Activated CD4-positive, alpha-beta memory T cell treated with anti-CD3 and anti-CD28 coated beads, Interleukin-2, amount 10 ng/mL, durations not matched to agents 7 days and 5 days (primary cell): Measurements from ENCODE around the gene ARNT2. TPM values are rescaled to one million over a fixed set of nuclear protein-coding genes. Genes with fewer than 3 reads are reported as not detected.

Experiments used
- CTCF ChIA-PET: fragments of 350-600 bp; sonication (Branson Sonifier 250); formaldehyde crosslinking; loops from one replicate; lab custom pipeline; 2021; ENCODE audit warnings: antibody characterized with exemption, inconsistent platforms; lab: Charles Lee
- POLR2A ChIA-PET: fragments of 350-600 bp; sonication (Branson Sonifier 250); formaldehyde crosslinking; loops from one replicate; lab custom pipeline; 2021; ENCODE audit warnings: antibody characterized with exemption; lab: Charles Lee
- DNase-seq: peaks from one replicate; pipeline ENCODE4 v3.0.0-alpha.2; 2020
- H3K27ac Mint-ChIP-seq: one replicate; pipeline ENCODE4 v1.8.0; 2021; ENCODE audit warnings: mild to moderate bottlenecking, mixed read lengths
- H3K27me3 Mint-ChIP-seq: one replicate; pipeline ENCODE4 v1.8.0; 2021; ENCODE audit warnings: mixed read lengths
- H3K36me3 Mint-ChIP-seq: one replicate; pipeline ENCODE4 v1.8.0; 2021; ENCODE audit warnings: low read depth, mixed read lengths
- H3K4me1 Mint-ChIP-seq: one replicate; pipeline ENCODE4 v1.8.0; 2021; ENCODE audit warnings: mixed read lengths
- H3K4me3 Mint-ChIP-seq: one replicate; pipeline ENCODE4 v1.8.0; 2021; ENCODE audit warnings: mild to moderate bottlenecking, mixed read lengths
- H3K9me3 Mint-ChIP-seq: one replicate; pipeline ENCODE4 v1.8.0; 2021; ENCODE audit warnings: mixed read lengths
- total RNA-seq, 2 experiments: library from RNA; stranded (reverse); gene quantifications; one replicate each; pipeline ENCODE4 v1.2.3, GENCODE V29; 2021

ARNT2 gene
- total RNA-seq, 2 experiments from 2014 or later, result not detected

GRCh38 chr15:80608688-80609087 is 204.5 kb downstream of the ARNT2 start:
- Mint-ChIP-seq H3K36me3 (no peaks in the 10 kb centered on the region), H3K4me3 (no peak overlapping the region), H3K27me3 (peaks cover 14% of the 10 kb centered on the region), H3K27ac (no peak overlapping the region), H3K9me3 (no peaks in the 10 kb centered on the region), H3K4me1 (no peaks in the 10 kb centered on the region)
- ChIA-PET CTCF (interaction anchor here (0.7 kb wide), 1 partner anchor 168 kb away, joined by 3 read pairs; no protein-coding TSS in a partner anchor), POLR2A (no interaction called here)
- DNase-seq, result no peak

- H3K9me3 Mint-ChIP-seq, result no peaks in the 10 kb centered on the region
- CTCF ChIA-PET, result no interaction called here
- H3K36me3 Mint-ChIP-seq, result no peaks in the 10 kb centered on the region
- POLR2A ChIA-PET, result no interaction called here
- peaks cover 14% of the 10 kb centered on the region for H3K27me3 Mint-ChIP-seq
- no peak overlapping the region for H3K4me3 Mint-ChIP-seq
- DNase-seq, result no peak
- no peak overlapping the region for H3K27ac Mint-ChIP-seq
- H3K4me1 Mint-ChIP-seq, result no peaks in the 10 kb centered on the region
These were observed 204.9 kb downstream of the ARNT2 start for GRCh38 chr15:80609091-80609490.

GRCh38 chr15:80609512-80609946 is 205.3 kb downstream of the ARNT2 start:
- Mint-ChIP-seq H3K4me3 (no peak overlapping the region), H3K27me3 (peaks cover 14% of the 10 kb centered on the region), H3K27ac (no peak overlapping the region), H3K36me3 (no peaks in the 10 kb centered on the region), H3K4me1 (no peaks in the 10 kb centered on the region), H3K9me3 (no peaks in the 10 kb centered on the region)
- ChIA-PET CTCF (no interaction called here), POLR2A (no interaction called here)
- no peak for DNase-seq

GRCh38 chr15:80611543-80612080 is 207.4 kb downstream of the ARNT2 start:
- ChIA-PET POLR2A (no interaction called here), CTCF (no interaction called here)

GRCh38 chr15:80612118-80612823 is 208.1 kb downstream of the ARNT2 start:
- no peaks in the 10 kb centered on the region for H3K9me3 Mint-ChIP-seq
- CTCF ChIA-PET, result no interaction called here
- no peak for DNase-seq
- H3K27me3 Mint-ChIP-seq, result peaks cover 13% of the 10 kb centered on the region
- H3K27ac Mint-ChIP-seq, result no peak overlapping the region
- H3K36me3 Mint-ChIP-seq, result no peaks in the 10 kb centered on the region
- POLR2A ChIA-PET, result no interaction called here
- H3K4me3 Mint-ChIP-seq, result no peak overlapping the region
- no peaks in the 10 kb centered on the region for H3K4me1 Mint-ChIP-seq

More at GRCh38 chr15:80611543-80612080, 207.4 kb downstream of the ARNT2 start:
- no peak overlapping the region for H3K27ac Mint-ChIP-seq
- H3K4me1 Mint-ChIP-seq, result no peaks in the 10 kb centered on the region
- H3K9me3 Mint-ChIP-seq, result no peaks in the 10 kb centered on the region
- no peak for DNase-seq
- no peaks in the 10 kb centered on the region for H3K36me3 Mint-ChIP-seq
- peaks cover 13% of the 10 kb centered on the region for H3K27me3 Mint-ChIP-seq
- no peak overlapping the region for H3K4me3 Mint-ChIP-seq

- ChIA-PET CTCF (interaction anchor here (0.7 kb wide), 1 partner anchor 165 kb away, joined by 4 read pairs; the partner anchor contains the start of gene CEMIP), POLR2A (interaction anchor here (0.5 kb wide), 1 partner anchor 483 kb away, joined by 3 read pairs; no protein-coding TSS in a partner anchor)
- H3K27me3 Mint-ChIP-seq, result peaks cover 22% of the 10 kb centered on the region
- no peaks in the 10 kb centered on the region for H3K4me1 Mint-ChIP-seq
- H3K9me3 Mint-ChIP-seq, result no peaks in the 10 kb centered on the region
- no peaks in the 10 kb centered on the region for H3K36me3 Mint-ChIP-seq
- H3K27ac Mint-ChIP-seq, result no peak overlapping the region
- no peak overlapping the region for H3K4me3 Mint-ChIP-seq
- DNase-seq, result no peak
These were observed 209.7 kb downstream of the ARNT2 start for GRCh38 chr15:80613762-80614365.

GRCh38 chr15:80614711-80615360 is 210.7 kb downstream of the ARNT2 start:
- H3K4me3 Mint-ChIP-seq, result no peak overlapping the region
- H3K27me3 Mint-ChIP-seq, result peaks cover 22% of the 10 kb centered on the region
- POLR2A ChIA-PET, result interaction anchor here (0.5 kb wide), 1 partner anchor 482 kb away, joined by 3 read pairs; no protein-coding TSS in a partner anchor

GRCh38 chr15:80615361-80615736 is 211.2 kb downstream of the ARNT2 start:
- Mint-ChIP-seq H3K4me3 (no peak overlapping the region), H3K27ac (no peak overlapping the region), H3K9me3 (no peaks in the 10 kb centered on the region), H3K4me1 (no peaks in the 10 kb centered on the region), H3K27me3 (peaks cover 21% of the 10 kb centered on the region), H3K36me3 (no peaks in the 10 kb centered on the region)
- no peak for DNase-seq
- ChIA-PET CTCF (no interaction called here), POLR2A (no interaction called here)

More at GRCh38 chr15:80614711-80615360, 210.7 kb downstream of the ARNT2 start:
- no peak for DNase-seq
- Mint-ChIP-seq H3K27ac (no peak overlapping the region), H3K4me1 (no peaks in the 10 kb centered on the region), H3K36me3 (no peaks in the 10 kb centered on the region), H3K9me3 (no peaks in the 10 kb centered on the region)
- CTCF ChIA-PET, result no interaction called here

- DNase-seq, result no peak
- ChIA-PET CTCF (no interaction called here), POLR2A (no interaction called here)
- peaks cover 21% of the 10 kb centered on the region for H3K27me3 Mint-ChIP-seq
- H3K27ac Mint-ChIP-seq, result no peak overlapping the region
- no peaks in the 10 kb centered on the region for H3K9me3 Mint-ChIP-seq
- H3K4me1 Mint-ChIP-seq, result no peaks in the 10 kb centered on the region
- no peak overlapping the region for H3K4me3 Mint-ChIP-seq
- H3K36me3 Mint-ChIP-seq, result no peaks in the 10 kb centered on the region
These were observed 211.7 kb downstream of the ARNT2 start for GRCh38 chr15:80615783-80616391.

- Mint-ChIP-seq H3K4me1 (no peaks in the 10 kb centered on the region), H3K9me3 (peaks cover 8% of the 10 kb centered on the region), H3K36me3 (no peaks in the 10 kb centered on the region), H3K4me3 (no peak overlapping the region), H3K27ac (no peak overlapping the region), H3K27me3 (peaks cover 25% of the 10 kb centered on the region)
- POLR2A ChIA-PET, result no interaction called here
- CTCF ChIA-PET, result interaction anchor here (1.7 kb wide), 1 partner anchor 158 kb away, joined by 7 read pairs; no protein-coding TSS in a partner anchor
- no peak for DNase-seq
These were observed 214.7 kb downstream of the ARNT2 start for GRCh38 chr15:80618685-80619400.

- DNase-seq, result no peak
- Mint-ChIP-seq H3K36me3 (no peaks in the 10 kb centered on the region), H3K9me3 (peaks cover 8% of the 10 kb centered on the region), H3K27me3 (peaks cover 25% of the 10 kb centered on the region), H3K4me1 (no peaks in the 10 kb centered on the region), H3K4me3 (no peak overlapping the region), H3K27ac (no peak overlapping the region)
- ChIA-PET CTCF (interaction anchor here (1.7 kb wide), 1 partner anchor 157 kb away, joined by 7 read pairs; no protein-coding TSS in a partner anchor), POLR2A (no interaction called here)
These were observed 215.5 kb downstream of the ARNT2 start for GRCh38 chr15:80619680-80620079.

GRCh38 chr15:80620141-80620540 is 216.0 kb downstream of the ARNT2 start:
- no peak for DNase-seq
- Mint-ChIP-seq H3K4me1 (no peaks in the 10 kb centered on the region), H3K36me3 (no peaks in the 10 kb centered on the region), H3K27ac (no peak overlapping the region), H3K4me3 (no peak overlapping the region), H3K9me3 (peaks cover 8% of the 10 kb centered on the region), H3K27me3 (peaks cover 25% of the 10 kb centered on the region)
- ChIA-PET CTCF (interaction anchor here (1.7 kb wide), 1 partner anchor 156 kb away, joined by 7 read pairs; no protein-coding TSS in a partner anchor), POLR2A (no interaction called here)
